ENCODE results near the gene PRDM1. TPM values are rescaled to one million over a fixed set of nuclear protein-coding genes. Genes with fewer than 3 reads are reported as not detected.

PRDM1 gene
- 0.21 TPM for total RNA-seq

- Histone ChIP-seq H3K27me3 (no peaks in the 10 kb centered on the region), H3K4me3 (peak within 1 kb of the TSS; percentile 53 to 64), H3K4me1 (peaks cover 3 to 6% of the 10 kb centered on the region in 2 donors), H3K27ac (peak within 1 kb of the TSS in 1 of 2 donors; percentile 1), H3K9me3 (no peaks in the 10 kb centered on the region), H3K36me3 (no peaks in the 10 kb centered on the region)
- intact Hi-C loops (cut with DNase I): loop anchor here (5.0 to 10.0 kb wide), 2 partner anchors 94 to 601 kb away; no protein-coding TSS in a partner anchor
- peak; percentile 45 to 88 for DNase-seq (ENCODE audit: low spot score in 2 of 2)
- TF ChIP-seq CTCF (IDR thresholded peaks at IDR 0.05): no peak
Measured at GRCh38 chr6:106085984-106086813, at the start of gene PRDM1. TSS of gene PRDM1 (plus strand) at chr6:106086336. CDS start at chr6:106086554, 218 bp downstream.

- intact Hi-C loops (cut with DNase I): no loop called here
- no peak overlapping the region for H3K4me3 ChIP-seq
- H3K27me3 ChIP-seq: no peaks in the 10 kb centered on the region
- H3K4me1 ChIP-seq: no peaks in the 10 kb centered on the region
- H3K36me3 ChIP-seq: no peaks in the 10 kb centered on the region
- no peak overlapping the region for H3K27ac ChIP-seq
- DNase-seq (ENCODE audit: low spot score in 2 of 2): no peak
- H3K9me3 ChIP-seq: no peaks in the 10 kb centered on the region
- TF ChIP-seq CTCF (IDR thresholded peaks at IDR 0.05): no peak
Measured at GRCh38 chr6:106037060-106037459, 49.1 kb upstream of the PRDM1 start.

GRCh38 chr6:106039897-106040592 is 46.1 kb upstream of the PRDM1 start:
- Histone ChIP-seq H3K4me1 (no peaks in the 10 kb centered on the region), H3K9me3 (no peaks in the 10 kb centered on the region), H3K36me3 (no peaks in the 10 kb centered on the region), H3K27me3 (no peaks in the 10 kb centered on the region), H3K4me3 (no peak overlapping the region), H3K27ac (no peak overlapping the region)
- TF ChIP-seq CTCF (IDR thresholded peaks at IDR 0.05): no peak
- intact Hi-C loops (cut with DNase I): no loop called here
- DNase-seq (ENCODE audit: low spot score in 2 of 2): no peak

GRCh38 chr6:106044151-106044550 is 42.0 kb upstream of the PRDM1 start:
- TF ChIP-seq CTCF (IDR thresholded peaks at IDR 0.05): no peak
- Histone ChIP-seq H3K4me1 (no peaks in the 10 kb centered on the region), H3K4me3 (no peak overlapping the region), H3K36me3 (no peaks in the 10 kb centered on the region), H3K27me3 (no peaks in the 10 kb centered on the region), H3K27ac (no peak overlapping the region), H3K9me3 (no peaks in the 10 kb centered on the region)
- intact Hi-C loops (cut with DNase I): no loop called here
- no peak for DNase-seq (ENCODE audit: low spot score in 2 of 2)

GRCh38 chr6:106045077-106045476 is 41.1 kb upstream of the PRDM1 start:
- H3K27me3 ChIP-seq: no peaks in the 10 kb centered on the region
- DNase-seq (ENCODE audit: low spot score in 2 of 2): no peak
- no peaks in the 10 kb centered on the region for H3K36me3 ChIP-seq
- no peak for TF ChIP-seq CTCF (IDR thresholded peaks at IDR 0.05)
- H3K4me1 ChIP-seq: no peaks in the 10 kb centered on the region
- H3K27ac ChIP-seq: no peak overlapping the region
- no peak overlapping the region for H3K4me3 ChIP-seq
- H3K9me3 ChIP-seq: no peaks in the 10 kb centered on the region
- intact Hi-C loops (cut with DNase I): no loop called here

Measured in ascending aorta (tissue), 2 donors.